Measurements from ENCODE around the gene CFAP20. TPM values are rescaled to one million over a fixed set of nuclear protein-coding genes. Genes with fewer than 3 reads are reported as not detected.

CFAP20 gene
- polyA plus RNA-seq, 1 donor: 64.4 TPM

DNA sequence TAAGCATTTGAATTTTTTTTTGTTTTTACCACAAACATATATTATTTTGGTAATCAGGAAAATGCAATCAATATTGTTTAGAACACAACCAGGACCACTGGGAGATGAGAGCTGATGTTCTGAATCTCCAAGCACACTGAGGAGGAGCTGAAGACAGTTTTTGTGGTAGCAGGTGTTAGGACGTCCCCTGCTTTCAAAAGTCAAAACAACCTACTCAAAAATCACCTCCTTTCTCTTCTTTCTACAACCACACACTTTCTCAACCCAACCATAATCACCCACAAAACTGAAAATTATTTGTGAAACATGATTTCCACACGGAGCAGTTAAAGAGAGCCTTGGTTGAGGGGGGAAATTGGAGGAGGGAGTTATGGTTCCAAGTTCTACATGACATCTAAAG lies 26.7 kb upstream of the CFAP20 start:
- 80% methylated on average over 1 of the region's 2 CpGs for WGBS (ENCODE audit: insufficient coverage, low lambda C conversion rate)

DNA sequence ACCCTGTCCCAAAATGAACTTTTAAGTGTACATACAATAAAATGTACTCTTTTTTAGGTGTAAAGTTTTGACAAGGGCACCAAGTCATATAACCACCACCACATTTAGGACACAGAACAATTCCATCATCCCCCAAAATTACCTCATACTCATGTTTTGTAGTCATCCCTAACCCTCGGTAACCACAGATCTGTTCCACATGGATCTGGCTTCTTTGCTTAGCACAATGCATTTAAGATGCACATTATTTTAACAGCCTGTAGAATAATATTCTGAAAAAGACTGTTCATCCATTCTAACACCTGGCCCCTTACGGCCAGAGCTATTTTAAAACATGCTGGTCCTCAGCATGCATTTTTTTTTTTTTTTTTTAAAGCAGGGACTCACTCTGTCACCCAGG lies 25.2 kb upstream of the CFAP20 start:
- no peak for DNase-seq
- H3K27me3 ChIP-seq (ENCODE audit: control insufficient read depth, insufficient read depth, low read length): no peaks in the 10 kb centered on the region
- WGBS (ENCODE audit: insufficient coverage, low lambda C conversion rate): no CpG with 5 or more reads among the region's 2 CpGs
- no peaks in the 10 kb centered on the region for H3K4me1 ChIP-seq (ENCODE audit: control insufficient read depth, insufficient read depth, low read length)
- H3K27ac ChIP-seq (ENCODE audit: low read length): no peak overlapping the region
- no peak overlapping the region for H3K4me3 ChIP-seq (ENCODE audit: low read length)
- H3K36me3 ChIP-seq (ENCODE audit: control insufficient read depth, insufficient read depth, low read length): peaks cover 7% of the 10 kb centered on the region
- H3K9me3 ChIP-seq (ENCODE audit: control insufficient read depth, low read depth, low read length): no peaks in the 10 kb centered on the region

More for the DNA sequence above, 26.7 kb upstream of the CFAP20 start:
- Histone ChIP-seq H3K36me3 (ENCODE audit: control insufficient read depth, insufficient read depth, low read length) (peaks cover 17% of the 10 kb centered on the region), H3K9me3 (ENCODE audit: control insufficient read depth, low read depth, low read length) (no peaks in the 10 kb centered on the region), H3K27me3 (ENCODE audit: control insufficient read depth, insufficient read depth, low read length) (no peaks in the 10 kb centered on the region), H3K27ac (ENCODE audit: low read length) (no peak overlapping the region), H3K4me1 (ENCODE audit: control insufficient read depth, insufficient read depth, low read length) (no peaks in the 10 kb centered on the region), H3K4me3 (ENCODE audit: low read length) (no peak overlapping the region)
- no peak for DNase-seq

DNA sequence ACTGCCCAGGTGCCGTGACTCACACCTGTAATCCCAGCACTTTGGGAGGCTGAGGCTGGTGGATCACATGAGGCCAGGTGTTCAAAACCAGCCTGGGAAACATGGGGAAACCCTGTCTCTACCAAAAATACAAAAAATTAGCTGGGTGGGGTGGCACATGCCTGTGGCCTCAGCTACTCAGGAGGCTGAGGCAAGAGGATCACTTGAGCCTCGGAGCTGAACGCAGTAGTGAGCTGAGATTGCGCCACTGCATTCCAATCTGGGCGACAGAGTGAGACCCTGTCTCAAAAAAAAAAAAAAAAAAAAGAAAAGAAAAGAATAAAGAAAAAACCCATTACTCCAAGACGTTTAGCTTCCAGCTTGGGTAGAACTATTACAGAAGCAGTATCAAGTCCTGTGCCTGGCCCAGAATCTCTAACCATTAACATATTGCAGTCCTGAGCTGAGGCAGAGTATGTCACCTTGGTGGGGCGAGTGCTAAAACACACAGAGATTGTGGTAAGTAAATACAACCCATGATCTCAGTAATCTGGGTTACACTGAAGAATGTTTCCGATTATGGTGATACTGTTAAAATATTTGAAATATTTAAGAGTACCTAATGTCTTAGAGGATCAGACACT lies 23.2 kb upstream of the CFAP20 start:
- no peak overlapping the region for H3K27ac ChIP-seq (ENCODE audit: low read length)
- H3K4me1 ChIP-seq (ENCODE audit: control insufficient read depth, insufficient read depth, low read length): no peaks in the 10 kb centered on the region
- H3K9me3 ChIP-seq (ENCODE audit: control insufficient read depth, low read depth, low read length): no peaks in the 10 kb centered on the region
- peaks cover 2% of the 10 kb centered on the region for H3K36me3 ChIP-seq (ENCODE audit: control insufficient read depth, insufficient read depth, low read length)
- no peak overlapping the region for H3K4me3 ChIP-seq (ENCODE audit: low read length)
- WGBS (ENCODE audit: insufficient coverage, low lambda C conversion rate): 44% methylated on average over 2 of the region's 8 CpGs
- no peaks in the 10 kb centered on the region for H3K27me3 ChIP-seq (ENCODE audit: control insufficient read depth, insufficient read depth, low read length)
- DNase-seq: no peak

DNA sequence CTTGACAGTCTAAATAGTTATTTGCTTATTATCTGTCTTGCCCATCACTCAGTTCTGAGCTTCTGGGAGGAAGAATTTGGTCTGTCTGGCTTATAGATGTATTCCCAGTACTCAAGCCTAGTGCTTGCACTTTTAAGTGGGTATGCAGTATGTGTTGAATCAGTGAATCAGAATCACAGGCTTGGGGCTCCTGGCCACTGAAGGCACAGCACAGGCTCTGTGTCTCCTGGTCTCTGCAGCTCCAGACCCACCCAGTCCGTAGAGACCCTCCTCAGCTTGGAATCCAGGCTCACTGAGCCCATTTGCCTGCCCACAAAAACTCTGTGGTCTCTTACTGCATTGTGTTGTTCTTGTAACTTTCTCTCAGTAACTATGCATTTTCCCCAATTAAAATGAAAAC lies 19.3 kb upstream of the CFAP20 start:
- DNase-seq: no peak
- no peak overlapping the region for H3K27ac ChIP-seq (ENCODE audit: low read length)
- H3K9me3 ChIP-seq (ENCODE audit: control insufficient read depth, low read depth, low read length): no peaks in the 10 kb centered on the region
- no CpG with 5 or more reads among the region's 1 CpG for WGBS (ENCODE audit: insufficient coverage, low lambda C conversion rate)
- no peak overlapping the region for H3K4me3 ChIP-seq (ENCODE audit: low read length)
- no peaks in the 10 kb centered on the region for H3K27me3 ChIP-seq (ENCODE audit: control insufficient read depth, insufficient read depth, low read length)
- H3K4me1 ChIP-seq (ENCODE audit: control insufficient read depth, insufficient read depth, low read length): no peaks in the 10 kb centered on the region
- no peaks in the 10 kb centered on the region for H3K36me3 ChIP-seq (ENCODE audit: control insufficient read depth, insufficient read depth, low read length)

DNA sequence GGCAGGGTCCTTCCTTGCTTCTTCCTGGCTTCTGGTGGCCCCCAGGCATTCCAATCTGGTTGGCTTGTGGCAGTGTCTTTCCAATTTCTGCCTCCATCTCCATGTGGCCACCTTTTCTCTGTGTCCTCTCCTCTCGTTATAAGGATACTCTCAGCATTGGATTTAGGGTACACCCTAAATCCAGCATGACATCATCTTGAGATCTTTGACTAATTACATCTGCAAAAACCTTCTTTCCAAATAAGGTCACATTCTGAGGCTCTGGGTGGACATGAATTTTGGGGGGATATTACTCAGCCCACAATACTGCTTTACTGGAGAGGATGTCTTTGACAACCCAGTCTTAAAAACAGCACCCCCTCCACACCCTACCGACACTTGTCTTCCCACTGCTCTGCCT lies 18.9 kb upstream of the CFAP20 start:
- no peaks in the 10 kb centered on the region for H3K27me3 ChIP-seq (ENCODE audit: control insufficient read depth, insufficient read depth, low read length)
- no peak for DNase-seq
- H3K9me3 ChIP-seq (ENCODE audit: control insufficient read depth, low read depth, low read length): no peaks in the 10 kb centered on the region
- 100% methylated on average over 1 of the region's 2 CpGs for WGBS (ENCODE audit: insufficient coverage, low lambda C conversion rate)
- no peak overlapping the region for H3K27ac ChIP-seq (ENCODE audit: low read length)
- no peaks in the 10 kb centered on the region for H3K4me1 ChIP-seq (ENCODE audit: control insufficient read depth, insufficient read depth, low read length)
- H3K4me3 ChIP-seq (ENCODE audit: low read length): no peak overlapping the region
- H3K36me3 ChIP-seq (ENCODE audit: control insufficient read depth, insufficient read depth, low read length): no peaks in the 10 kb centered on the region

DNA sequence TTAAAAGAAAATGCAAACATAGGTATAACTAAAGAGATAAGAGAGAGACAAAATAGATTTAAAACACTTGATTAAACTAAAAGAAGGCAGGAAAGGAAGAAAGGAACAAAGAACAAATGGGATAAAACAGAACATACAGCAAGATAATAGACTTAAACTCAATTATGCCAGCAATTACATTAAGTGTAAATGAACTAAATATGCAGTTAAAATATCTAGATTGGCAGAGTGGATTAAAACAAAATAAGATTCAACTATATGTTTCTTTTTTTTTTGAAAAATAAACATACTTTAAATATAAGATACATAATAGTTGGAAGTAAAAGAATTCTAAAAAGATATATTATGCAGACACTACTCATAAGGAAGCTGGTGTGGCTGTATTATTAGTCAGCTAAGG lies 9.7 kb upstream of the CFAP20 start:
- Histone ChIP-seq H3K27me3 (ENCODE audit: control insufficient read depth, insufficient read depth, low read length) (no peaks in the 10 kb centered on the region), H3K9me3 (ENCODE audit: control insufficient read depth, low read depth, low read length) (peaks cover 7% of the 10 kb centered on the region), H3K36me3 (ENCODE audit: control insufficient read depth, insufficient read depth, low read length) (no peaks in the 10 kb centered on the region), H3K27ac (ENCODE audit: low read length) (no peak overlapping the region), H3K4me3 (ENCODE audit: low read length) (no peak overlapping the region), H3K4me1 (ENCODE audit: control insufficient read depth, insufficient read depth, low read length) (no peaks in the 10 kb centered on the region)
- DNase-seq: no peak

DNA sequence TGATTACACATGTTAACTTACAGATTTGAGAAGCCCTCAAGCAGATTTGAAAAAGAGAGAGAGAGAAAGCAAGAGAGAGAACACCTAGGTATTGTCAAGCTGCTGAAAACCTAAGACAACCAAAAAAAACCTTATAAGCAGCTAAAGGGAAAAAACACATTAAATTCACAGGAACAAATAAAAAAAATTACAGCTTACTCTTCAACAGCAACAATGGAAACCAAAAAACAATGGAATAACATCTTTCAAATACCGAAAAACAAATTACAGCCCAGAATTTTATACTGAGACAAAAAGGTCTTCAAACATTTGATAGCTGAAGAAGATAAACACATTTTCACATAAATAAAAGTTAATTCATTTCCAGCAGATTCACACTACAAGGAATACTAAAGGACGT lies 8.4 kb upstream of the CFAP20 start:
- no peaks in the 10 kb centered on the region for H3K36me3 ChIP-seq (ENCODE audit: control insufficient read depth, insufficient read depth, low read length)
- 100% methylated on average over 1 of the region's 2 CpGs for WGBS (ENCODE audit: insufficient coverage, low lambda C conversion rate)
- no peak for DNase-seq
- H3K4me3 ChIP-seq (ENCODE audit: low read length): no peak overlapping the region
- H3K9me3 ChIP-seq (ENCODE audit: control insufficient read depth, low read depth, low read length): peaks cover 7% of the 10 kb centered on the region
- no peaks in the 10 kb centered on the region for H3K27me3 ChIP-seq (ENCODE audit: control insufficient read depth, insufficient read depth, low read length)
- no peaks in the 10 kb centered on the region for H3K4me1 ChIP-seq (ENCODE audit: control insufficient read depth, insufficient read depth, low read length)
- H3K27ac ChIP-seq (ENCODE audit: low read length): no peak overlapping the region

DNA sequence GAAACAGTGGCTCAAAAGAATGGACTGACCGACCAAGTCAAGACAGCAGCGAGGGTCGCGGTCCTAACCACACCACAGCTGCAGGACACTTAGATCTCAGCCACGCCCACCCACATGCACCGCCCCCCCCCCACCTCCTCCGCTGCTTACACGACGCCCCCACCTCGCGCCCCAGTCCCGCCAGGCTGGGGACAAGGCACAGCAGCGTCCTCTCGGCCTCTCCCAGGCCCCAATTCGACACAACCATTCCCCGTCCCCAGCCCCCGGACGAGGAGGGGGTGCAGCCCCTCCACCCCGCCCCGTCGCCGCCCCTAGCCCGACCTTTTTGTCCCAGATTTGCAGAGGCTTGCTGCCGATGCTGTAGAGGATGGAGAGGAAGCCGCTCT lies 477 bp downstream of the CFAP20 start:
- WGBS (ENCODE audit: insufficient coverage, low lambda C conversion rate): no CpG with 5 or more reads among the region's 25 CpGs
- H3K4me3 ChIP-seq (ENCODE audit: low read length): peak overlapping the region; percentile 99
- H3K36me3 ChIP-seq (ENCODE audit: control insufficient read depth, insufficient read depth, low read length): no peaks in the 10 kb centered on the region
- H3K27me3 ChIP-seq (ENCODE audit: control insufficient read depth, insufficient read depth, low read length): no peaks in the 10 kb centered on the region
- H3K27ac ChIP-seq (ENCODE audit: low read length): peak overlapping the region; percentile 98
- DNase-seq: no peak
- H3K9me3 ChIP-seq (ENCODE audit: control insufficient read depth, low read depth, low read length): peaks cover 10% of the 10 kb centered on the region
- H3K4me1 ChIP-seq (ENCODE audit: control insufficient read depth, insufficient read depth, low read length): peaks cover 14% of the 10 kb centered on the region

DNA sequence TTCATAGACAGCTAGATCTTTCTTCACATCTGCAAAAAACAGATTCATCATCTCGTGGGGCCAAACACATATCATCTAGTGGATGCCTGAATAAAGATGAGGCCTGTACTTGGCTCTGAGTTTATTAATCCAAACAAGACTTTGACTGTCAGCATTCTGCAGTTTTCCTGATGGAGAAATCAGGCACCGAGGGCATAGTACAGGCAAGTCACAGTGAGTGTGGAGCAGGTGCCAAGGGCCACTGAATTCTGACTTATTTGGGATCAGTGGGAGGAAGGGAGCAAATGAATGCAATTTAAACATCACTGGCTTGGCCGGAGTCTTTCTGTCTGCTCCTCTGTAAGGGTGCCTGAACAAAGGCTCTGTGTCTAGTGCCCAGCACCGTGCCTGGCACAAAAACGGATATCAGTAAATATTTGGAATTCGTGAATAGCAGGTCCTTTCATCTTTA lies 975 bp downstream of the CFAP20 start:
- no CpG with 5 or more reads among the region's 6 CpGs for WGBS (ENCODE audit: insufficient coverage, low lambda C conversion rate)
- Histone ChIP-seq H3K4me1 (ENCODE audit: control insufficient read depth, insufficient read depth, low read length) (peaks cover 14% of the 10 kb centered on the region), H3K27me3 (ENCODE audit: control insufficient read depth, insufficient read depth, low read length) (no peaks in the 10 kb centered on the region), H3K4me3 (ENCODE audit: low read length) (peak overlapping the region; percentile 99), H3K9me3 (ENCODE audit: control insufficient read depth, low read depth, low read length) (peaks cover 10% of the 10 kb centered on the region), H3K27ac (ENCODE audit: low read length) (peak overlapping the region; percentile 98), H3K36me3 (ENCODE audit: control insufficient read depth, insufficient read depth, low read length) (no peaks in the 10 kb centered on the region)
- peak in 1 of 2 donors; percentile 72 for DNase-seq

DNA sequence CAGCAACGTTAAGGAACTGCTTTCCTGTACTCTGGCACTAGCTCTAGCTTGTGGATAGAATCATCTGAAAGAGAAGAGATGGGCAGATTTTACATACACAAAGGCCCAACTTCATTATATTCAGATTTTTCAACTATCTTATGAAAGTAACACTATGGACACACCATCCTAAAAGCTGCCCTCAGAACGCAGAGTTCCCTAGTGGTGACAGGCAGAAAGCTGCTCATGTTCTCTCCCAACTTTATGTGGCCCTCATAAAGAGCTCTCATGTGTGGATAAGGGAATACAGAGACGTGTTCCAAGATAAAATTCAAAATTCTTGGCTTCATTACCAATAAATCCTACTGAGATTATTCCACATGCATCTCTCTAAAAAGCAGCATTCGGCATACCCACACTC lies 1.5 kb downstream of the CFAP20 start:
- WGBS (ENCODE audit: insufficient coverage, low lambda C conversion rate): no CpG with 5 or more reads among the region's 4 CpGs
- Histone ChIP-seq H3K27ac (ENCODE audit: low read length) (peak overlapping the region; percentile 98), H3K4me3 (ENCODE audit: low read length) (peak overlapping the region; percentile 99), H3K9me3 (ENCODE audit: control insufficient read depth, low read depth, low read length) (peaks cover 10% of the 10 kb centered on the region), H3K27me3 (ENCODE audit: control insufficient read depth, insufficient read depth, low read length) (no peaks in the 10 kb centered on the region), H3K4me1 (ENCODE audit: control insufficient read depth, insufficient read depth, low read length) (peaks cover 14% of the 10 kb centered on the region), H3K36me3 (ENCODE audit: control insufficient read depth, insufficient read depth, low read length) (no peaks in the 10 kb centered on the region)
- DNase-seq: no peak

DNA sequence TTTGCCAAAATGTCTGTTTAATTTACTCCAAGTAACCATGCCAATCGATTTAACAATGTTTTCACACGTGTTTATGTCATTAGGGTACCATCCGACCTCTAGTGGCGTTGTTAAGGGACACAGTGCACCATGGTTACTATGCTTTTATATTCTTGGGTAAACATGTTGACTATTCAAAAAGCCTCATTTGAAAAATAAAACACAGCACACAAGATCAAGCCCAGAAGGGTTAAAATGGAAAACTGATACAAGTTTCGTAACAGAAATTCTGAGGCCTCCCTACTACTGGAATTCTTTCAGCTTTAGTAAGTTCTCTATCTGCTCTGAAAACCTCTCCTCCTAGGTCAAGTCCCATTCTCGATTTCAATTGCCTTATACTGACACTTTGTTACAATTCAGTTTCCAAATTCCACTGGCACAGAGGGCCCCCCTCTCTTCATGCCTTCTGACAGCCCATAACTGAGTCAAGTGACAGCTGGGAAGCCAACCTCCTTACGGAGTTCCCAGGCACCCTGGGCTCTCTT lies 2.1 kb downstream of the CFAP20 start:
- peak overlapping the region; percentile 1 for H3K4me3 ChIP-seq (ENCODE audit: low read length)
- H3K27ac ChIP-seq (ENCODE audit: low read length): peak overlapping the region; percentile 98
- peaks cover 14% of the 10 kb centered on the region for H3K4me1 ChIP-seq (ENCODE audit: control insufficient read depth, insufficient read depth, low read length)
- peaks cover 10% of the 10 kb centered on the region for H3K9me3 ChIP-seq (ENCODE audit: control insufficient read depth, low read depth, low read length)
- H3K36me3 ChIP-seq (ENCODE audit: control insufficient read depth, insufficient read depth, low read length): no peaks in the 10 kb centered on the region
- DNase-seq: peak in 1 of 2 donors; percentile 57
- H3K27me3 ChIP-seq (ENCODE audit: control insufficient read depth, insufficient read depth, low read length): no peaks in the 10 kb centered on the region
- 0% methylated on average over 1 of the region's 7 CpGs for WGBS (ENCODE audit: insufficient coverage, low lambda C conversion rate)
